Aortic smooth muscle cell (primary cell): ENCODE measurements around the gene MAPT. TPM values are rescaled to one million over a fixed set of nuclear protein-coding genes. Genes with fewer than 3 reads are reported as not detected.

Experiments used
- total RNA-seq: library from RNA; depleted of rRNA; stranded (reverse); fragments of >200 nt; gene quantifications from 2 replicates; pipeline ENCODE4 v1.2.3, GENCODE V29; 2014

The MAPT gene
- 0.13 and 0.19 TPM in 2 replicates for total RNA-seq

GRCh38 chr17:45894022-45894784 is at the start of gene MAPT:
Gene MAPT (plus strand): TSS chr17:45894554. CDS start chr17:45962338, 67,784 bp downstream.

DNA sequence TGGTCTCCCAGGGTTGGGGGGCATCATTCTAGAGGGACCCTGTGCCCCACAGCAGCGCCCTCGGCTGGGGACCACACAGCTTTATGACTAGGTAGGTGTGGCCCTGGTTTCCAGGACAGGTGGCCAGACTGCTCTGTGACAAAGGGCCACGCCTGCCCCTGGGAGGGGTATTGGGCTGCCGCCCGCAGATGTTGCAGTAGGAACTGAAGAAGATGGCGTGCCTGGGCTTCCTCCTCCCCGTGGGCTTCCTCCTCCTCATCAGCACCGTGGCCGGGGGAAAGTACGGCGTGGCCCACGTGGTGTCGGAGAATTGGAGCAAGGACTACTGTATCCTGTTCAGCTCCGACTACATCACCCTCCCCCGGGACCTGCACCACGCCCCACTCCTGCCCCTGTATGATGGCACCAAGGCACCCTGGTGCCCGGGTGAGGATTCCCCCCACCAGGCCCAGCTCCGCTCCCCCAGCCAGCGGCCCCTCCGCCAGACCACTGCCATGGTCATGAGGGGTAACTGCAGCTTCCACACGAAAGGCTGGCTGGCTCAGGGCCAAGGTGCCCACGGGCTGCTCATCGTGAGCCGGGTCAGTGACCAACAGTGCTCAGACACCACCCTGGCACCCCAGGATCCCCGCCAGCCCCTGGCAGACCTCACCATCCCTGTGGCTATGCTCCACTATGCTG is 49.5 kb upstream of the MAPT start, which contains the start of gene SPPL2C:
SPPL2C (plus strand) TSS at position 187 of the 681 bp plus-strand sequence; CDS start at position 213, 26 bp downstream.

DNA sequence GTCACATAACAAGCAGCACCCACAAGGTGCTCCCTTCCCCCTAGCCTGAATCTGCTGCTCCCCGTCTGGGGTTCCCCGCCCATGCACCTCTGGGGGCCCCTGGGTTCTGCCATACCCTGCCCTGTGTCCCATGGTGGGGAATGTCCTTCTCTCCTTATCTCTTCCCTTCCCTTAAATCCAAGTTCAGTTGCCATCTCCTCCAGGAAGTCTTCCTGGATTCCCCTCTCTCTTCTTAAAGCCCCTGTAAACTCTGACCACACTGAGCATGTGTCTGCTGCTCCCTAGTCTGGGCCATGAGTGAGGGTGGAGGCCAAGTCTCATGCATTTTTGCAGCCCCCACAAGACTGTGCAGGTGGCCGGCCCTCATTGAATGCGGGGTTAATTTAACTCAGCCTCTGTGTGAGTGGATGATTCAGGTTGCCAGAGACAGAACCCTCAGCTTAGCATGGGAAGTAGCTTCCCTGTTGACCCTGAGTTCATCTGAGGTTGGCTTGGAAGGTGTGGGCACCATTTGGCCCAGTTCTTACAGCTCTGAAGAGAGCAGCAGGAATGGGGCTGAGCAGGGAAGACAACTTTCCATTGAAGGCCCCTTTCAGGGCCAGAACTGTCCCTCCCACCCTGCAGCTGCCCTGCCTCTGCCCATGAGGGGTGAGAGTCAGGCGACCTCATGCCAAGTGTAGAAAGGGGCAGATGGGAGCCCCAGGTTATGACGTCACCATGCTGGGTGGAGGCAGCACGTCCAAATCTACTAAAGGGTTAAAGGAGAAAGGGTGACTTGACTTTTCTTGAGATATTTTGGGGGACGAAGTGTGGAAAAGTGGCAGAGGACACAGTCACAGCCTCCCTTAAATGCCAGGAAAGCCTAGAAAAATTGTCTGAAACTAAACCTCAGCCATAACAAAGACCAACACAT is 104.9 kb downstream of the MAPT start, which contains the start of gene STH:
STH (plus strand) TSS at position 264 of the 913 bp plus-strand sequence; CDS start at position 294, 30 bp downstream.

Other genes with a start within 250 kb of the MAPT start
- not detected in 2 replicates for gene CRHR1, start 110.2 kb upstream of the MAPT start, total RNA-seq
- not detected in 2 replicates for gene SPPL2C, start 49.7 kb upstream of the MAPT start, total RNA-seq
- not detected in 2 replicates for gene STH, start 104.7 kb downstream of the MAPT start, total RNA-seq